GM18519 (cell line): ENCODE measurements around the gene MEGF8.

Source experiments
- ATAC-seq: cut with Tn5 transposase; IDR thresholded peaks from one replicate; pipeline ENCODE4 v1.9.1; 2021; ENCODE audit warnings: mild to moderate bottlenecking, moderate library complexity; ENCODE audit not compliant: unreplicated experiment, low FRiP score

Gene MEGF8

DNA sequence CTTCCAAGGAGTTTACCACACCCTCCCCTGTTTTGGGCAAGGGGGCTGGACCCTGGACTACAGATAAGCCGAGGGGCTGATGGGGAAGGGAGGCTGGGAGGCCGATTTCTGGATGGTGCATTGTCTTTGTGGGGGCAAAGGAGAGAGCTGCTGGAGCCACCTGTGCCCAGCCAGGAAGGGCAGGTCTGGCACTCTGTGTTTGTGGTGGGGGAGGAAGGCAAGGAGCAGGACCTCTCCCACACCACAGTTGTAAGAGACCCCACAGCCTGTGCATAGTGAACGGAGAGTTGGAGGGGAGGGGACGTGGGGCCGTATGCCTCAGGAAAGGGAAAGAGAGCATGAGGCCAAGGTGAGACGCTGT is 39.5 kb upstream of the MEGF8 start:
- ATAC-seq: no peak

- ATAC-seq: no peak
These were observed 39.0 kb upstream of the MEGF8 start for GRCh38 chr19:42286349-42287016.

- ATAC-seq: no peak
These were observed 38.2 kb upstream of the MEGF8 start for GRCh38 chr19:42287017-42287826.

- no peak for ATAC-seq
These were observed 37.7 kb upstream of the MEGF8 start for GRCh38 chr19:42287827-42288107.

GRCh38 chr19:42288387-42288786 is 37.0 kb upstream of the MEGF8 start:
- ATAC-seq: no peak

DNA sequence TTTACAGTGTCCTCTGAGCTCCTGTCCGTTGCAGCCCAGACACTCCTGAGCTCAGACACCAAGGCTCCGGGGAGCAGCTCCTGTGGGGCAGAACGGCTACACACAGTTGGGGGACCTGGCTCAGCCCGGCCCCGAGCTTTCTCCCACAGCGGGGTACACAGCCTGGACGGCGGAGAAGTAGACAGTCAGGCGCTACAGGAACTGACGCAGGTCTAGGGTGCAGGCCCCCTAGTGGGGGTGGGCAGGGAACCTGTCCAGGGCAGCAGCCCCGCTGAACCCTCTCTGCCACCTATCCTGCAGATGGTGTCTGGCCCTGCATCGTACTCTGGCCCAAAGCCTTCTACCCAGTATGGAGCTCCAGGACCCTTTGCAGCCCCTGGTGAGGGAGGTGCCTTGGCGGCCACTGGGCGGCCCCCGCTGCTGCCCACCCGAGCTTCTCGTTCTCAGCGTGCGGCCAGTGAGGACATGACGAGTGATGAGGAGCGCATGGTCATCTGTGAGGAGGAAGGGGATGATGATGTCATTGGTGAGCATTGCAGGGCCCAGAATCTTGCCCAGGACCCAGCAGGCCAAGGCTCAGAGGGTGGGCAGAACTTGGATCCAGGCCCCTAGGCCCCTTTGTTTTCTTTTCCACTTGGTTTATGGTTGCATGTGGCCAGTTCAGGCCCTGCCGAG is 36.4 kb upstream of the MEGF8 start:
- no peak for ATAC-seq

DNA sequence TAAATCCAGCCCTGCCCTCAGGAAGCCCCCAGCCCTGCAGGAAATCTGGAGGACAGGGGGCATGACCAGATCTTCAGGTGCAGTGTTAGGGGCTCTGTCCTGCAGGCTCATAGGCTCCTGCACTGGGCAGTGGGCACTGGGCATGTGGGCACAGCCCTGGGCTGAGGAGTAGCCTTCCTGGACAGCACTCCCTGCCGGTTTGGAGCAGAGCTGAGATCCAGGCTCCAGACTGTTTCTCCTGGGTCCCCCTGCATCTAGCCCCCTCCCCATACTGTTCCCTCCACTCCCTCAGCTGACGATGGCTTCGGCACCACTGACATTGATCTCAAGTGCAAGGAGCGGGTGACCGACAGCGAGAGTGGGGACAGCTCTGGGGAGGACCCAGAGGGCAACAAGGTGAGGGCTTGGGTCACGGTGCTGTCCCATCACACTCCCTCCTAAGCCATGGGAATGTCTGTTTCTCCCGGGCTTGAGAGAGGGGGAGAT is 35.8 kb upstream of the MEGF8 start:
- no peak for ATAC-seq

DNA sequence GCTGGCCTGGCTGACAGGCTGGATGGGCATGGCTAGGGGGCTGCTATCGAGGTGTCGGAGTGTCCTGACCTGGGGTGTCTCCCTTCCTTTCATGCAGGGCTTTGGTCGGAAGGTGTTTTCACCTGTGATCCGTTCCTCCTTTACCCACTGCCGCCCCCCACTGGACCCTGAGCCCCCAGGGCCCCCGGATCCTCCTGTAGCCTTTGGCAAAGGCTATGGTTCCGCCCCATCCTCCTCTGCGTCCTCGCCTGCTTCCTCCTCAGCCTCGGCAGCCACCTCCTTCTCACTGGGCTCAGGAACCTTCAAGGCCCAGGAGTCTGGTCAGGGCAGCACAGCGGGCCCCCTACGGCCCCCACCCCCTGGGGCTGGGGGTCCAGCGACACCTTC is 35.3 kb upstream of the MEGF8 start:
- ATAC-seq: no peak

DNA sequence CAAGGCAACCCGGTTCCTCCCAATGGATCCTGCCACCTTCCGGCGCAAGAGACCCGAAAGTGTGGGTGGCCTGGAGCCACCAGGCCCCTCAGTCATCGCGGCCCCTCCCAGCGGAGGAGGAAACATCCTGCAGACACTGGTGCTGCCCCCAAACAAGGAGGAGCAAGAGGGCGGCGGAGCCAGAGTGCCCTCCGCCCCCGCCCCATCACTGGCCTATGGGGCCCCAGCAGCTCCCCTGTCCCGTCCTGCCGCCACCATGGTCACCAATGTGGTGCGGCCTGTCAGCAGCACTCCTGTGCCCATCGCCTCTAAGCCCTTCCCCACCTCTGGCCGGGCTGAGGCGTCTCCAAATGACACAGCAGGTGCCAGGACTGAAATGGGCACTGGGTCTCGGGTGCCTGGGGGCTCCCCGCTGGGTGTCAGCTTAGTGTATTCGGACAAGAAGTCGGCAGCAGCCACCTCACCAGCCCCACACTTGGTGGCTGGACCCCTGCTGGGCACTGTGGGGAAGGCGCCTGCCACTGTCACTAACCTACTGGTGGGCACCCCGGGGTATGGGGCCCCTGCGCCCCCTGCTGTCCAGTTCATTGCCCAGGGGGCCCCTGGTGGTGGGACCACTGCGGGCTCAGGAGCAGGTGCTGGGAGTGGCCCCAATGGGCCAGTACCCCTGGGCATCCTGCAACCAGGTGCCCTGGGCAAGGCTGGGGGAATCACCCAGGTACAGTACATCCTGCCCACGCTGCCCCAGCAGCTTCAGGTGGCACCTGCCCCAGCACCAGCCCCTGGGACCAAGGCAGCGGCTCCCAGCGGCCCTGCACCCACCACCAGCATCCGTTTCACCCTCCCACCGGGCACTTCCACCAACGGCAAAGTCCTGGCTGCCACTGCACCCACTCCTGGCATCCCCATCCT is 34.7 kb upstream of the MEGF8 start:
- ATAC-seq: no peak

DNA sequence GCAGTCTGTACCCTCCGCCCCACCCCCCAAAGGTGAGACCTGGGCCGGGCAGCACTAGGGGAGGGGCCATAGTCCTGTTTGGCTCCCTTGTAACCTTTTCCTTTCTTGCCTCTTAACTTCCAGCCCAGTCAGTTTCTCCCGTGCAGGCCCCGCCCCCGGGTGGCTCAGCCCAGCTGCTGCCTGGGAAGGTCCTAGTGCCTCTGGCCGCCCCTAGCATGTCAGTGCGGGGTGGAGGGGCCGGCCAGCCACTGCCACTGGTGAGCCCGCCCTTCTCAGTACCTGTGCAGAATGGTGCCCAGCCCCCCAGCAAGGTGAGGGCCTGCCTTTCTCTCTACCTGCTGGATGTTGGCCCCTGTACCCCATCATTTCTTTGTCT is 34.0 kb upstream of the MEGF8 start:
- no peak for ATAC-seq

DNA sequence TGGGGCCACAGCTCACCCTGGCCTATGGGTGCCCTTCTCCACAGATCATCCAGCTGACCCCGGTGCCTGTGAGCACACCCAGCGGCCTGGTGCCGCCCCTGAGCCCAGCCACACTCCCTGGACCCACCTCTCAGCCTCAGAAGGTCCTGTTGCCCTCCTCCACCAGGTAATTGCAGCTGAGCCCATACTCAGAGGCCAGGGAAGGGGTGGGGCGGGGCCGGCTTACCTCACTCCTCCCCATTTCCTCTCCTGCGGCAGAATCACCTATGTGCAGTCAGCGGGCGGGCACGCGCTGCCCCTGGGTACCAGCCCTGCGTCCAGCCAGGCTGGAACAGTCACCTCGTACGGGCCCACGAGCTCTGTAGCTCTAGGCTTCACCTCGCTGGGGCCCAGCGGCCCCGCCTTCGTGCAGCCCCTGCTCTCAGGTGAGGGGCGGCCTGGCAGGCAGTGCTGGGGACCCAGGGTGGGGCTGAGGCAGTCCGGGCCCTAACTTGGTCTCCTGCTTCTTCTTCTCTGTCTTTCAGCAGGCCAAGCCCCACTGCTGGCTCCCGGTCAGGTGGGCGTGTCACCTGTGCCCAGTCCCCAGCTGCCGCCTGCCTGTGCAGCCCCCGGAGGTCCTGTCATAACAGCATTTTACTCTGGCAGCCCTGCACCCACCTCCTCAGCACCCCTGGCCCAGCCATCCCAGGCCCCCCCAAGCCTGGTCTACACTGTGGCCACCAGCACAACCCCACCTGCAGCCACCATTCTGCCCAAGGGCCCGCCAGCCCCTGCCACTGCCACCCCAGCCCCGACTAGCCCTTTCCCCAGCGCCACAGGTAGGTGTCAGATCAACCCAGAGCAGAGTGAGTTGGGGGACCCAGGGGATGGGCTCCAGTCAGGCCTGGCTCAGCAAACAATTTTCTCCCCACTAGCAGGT is 33.1 kb upstream of the MEGF8 start:
- no peak for ATAC-seq

DNA sequence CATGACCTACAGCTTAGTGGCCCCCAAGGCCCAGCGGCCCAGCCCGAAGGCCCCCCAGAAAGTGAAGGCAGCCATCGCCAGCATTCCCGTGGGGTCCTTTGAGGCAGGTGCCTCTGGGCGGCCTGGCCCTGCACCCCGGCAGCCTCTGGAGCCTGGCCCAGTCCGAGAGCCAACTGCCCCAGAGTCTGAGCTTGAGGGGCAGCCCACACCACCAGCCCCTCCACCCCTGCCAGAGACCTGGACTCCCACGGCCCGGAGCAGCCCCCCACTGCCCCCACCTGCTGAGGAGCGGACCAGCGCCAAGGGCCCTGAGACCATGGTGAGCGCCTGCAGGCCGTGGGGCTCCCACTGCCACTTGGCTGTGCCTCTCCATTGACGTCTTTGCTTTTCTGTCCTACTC is 32.5 kb upstream of the MEGF8 start:
- ATAC-seq: no peak

GRCh38 chr19:42293540-42293939 is 31.9 kb upstream of the MEGF8 start:
- ATAC-seq: no peak

GRCh38 chr19:42293948-42294347 is 31.5 kb upstream of the MEGF8 start:
- ATAC-seq: no peak

DNA sequence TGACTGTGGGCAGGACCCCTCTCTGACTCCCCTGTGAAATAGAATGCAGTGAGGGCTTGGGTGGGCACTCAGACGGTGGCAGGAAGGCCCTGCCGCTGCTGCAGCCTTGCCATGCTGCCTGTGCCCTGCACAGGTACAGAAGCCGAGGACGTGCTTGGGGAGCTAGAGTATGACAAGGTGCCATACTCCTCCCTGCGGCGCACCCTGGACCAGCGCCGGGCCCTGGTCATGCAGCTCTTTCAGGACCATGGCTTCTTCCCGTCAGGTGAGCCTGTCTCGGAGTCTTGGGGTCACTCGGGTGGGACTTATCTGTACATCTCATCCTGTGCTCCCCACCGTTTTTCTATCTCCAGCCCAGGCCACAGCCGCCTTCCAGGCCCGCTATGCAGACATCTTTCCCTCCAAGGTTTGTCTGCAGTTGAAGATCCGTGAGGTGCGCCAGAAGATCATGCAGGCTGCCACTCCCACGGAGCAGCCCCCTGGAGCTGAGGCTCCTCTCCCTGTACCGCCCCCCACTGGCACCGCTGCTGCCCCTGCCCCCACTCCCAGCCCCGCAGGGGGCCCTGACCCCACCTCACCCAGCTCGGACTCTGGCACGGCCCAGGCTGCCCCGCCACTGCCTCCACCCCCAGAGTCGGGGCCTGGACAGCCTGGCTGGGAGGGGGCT is 30.8 kb upstream of the MEGF8 start:
- ATAC-seq: no peak

GRCh38 chr19:42295342-42295741 is 30.1 kb upstream of the MEGF8 start:
- no peak for ATAC-seq

DNA sequence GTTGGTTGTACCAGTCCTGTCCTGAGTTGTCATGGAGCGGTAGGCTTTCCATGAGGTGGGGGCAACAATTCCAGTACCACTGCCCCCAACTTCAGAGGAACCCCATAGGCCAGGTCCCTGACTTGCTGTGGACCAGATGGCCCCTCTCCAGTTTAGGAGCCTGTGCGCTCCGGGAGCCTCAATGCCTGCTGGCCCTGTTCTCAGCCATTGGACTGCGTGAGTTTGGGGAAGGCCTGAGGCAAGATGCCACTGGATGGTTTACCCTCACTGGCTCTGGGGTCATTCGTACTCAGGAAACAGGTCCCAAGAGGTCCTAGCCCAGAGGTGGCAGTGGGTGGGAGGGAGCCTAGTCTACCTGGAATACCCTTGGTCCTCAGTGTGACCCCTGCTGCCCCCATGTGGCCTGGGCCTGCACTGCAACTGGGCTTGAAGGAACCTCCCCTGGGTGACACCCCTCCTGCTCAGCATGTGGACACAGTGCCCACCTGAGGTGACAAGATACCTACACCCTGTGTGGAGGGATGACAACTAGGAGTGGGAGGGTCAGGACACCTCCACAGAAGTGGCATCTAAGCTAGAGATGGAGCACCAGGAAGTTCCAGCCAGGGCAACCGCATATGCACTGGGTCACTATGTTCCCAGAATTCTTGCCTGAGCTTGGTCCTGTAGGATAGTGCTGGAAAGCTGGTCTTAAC is 29.5 kb upstream of the MEGF8 start:
- no peak for ATAC-seq

- no peak for ATAC-seq
These were observed 28.4 kb upstream of the MEGF8 start for GRCh38 chr19:42297039-42297438.
